ENCODE data around the gene TICRR.
"Not testable (repeated sequence)": the region's sequence is repeated elsewhere in the genome, so short reads cannot be mapped to it uniquely, and the experiment has no call there.

Gene TICRR, protein sequence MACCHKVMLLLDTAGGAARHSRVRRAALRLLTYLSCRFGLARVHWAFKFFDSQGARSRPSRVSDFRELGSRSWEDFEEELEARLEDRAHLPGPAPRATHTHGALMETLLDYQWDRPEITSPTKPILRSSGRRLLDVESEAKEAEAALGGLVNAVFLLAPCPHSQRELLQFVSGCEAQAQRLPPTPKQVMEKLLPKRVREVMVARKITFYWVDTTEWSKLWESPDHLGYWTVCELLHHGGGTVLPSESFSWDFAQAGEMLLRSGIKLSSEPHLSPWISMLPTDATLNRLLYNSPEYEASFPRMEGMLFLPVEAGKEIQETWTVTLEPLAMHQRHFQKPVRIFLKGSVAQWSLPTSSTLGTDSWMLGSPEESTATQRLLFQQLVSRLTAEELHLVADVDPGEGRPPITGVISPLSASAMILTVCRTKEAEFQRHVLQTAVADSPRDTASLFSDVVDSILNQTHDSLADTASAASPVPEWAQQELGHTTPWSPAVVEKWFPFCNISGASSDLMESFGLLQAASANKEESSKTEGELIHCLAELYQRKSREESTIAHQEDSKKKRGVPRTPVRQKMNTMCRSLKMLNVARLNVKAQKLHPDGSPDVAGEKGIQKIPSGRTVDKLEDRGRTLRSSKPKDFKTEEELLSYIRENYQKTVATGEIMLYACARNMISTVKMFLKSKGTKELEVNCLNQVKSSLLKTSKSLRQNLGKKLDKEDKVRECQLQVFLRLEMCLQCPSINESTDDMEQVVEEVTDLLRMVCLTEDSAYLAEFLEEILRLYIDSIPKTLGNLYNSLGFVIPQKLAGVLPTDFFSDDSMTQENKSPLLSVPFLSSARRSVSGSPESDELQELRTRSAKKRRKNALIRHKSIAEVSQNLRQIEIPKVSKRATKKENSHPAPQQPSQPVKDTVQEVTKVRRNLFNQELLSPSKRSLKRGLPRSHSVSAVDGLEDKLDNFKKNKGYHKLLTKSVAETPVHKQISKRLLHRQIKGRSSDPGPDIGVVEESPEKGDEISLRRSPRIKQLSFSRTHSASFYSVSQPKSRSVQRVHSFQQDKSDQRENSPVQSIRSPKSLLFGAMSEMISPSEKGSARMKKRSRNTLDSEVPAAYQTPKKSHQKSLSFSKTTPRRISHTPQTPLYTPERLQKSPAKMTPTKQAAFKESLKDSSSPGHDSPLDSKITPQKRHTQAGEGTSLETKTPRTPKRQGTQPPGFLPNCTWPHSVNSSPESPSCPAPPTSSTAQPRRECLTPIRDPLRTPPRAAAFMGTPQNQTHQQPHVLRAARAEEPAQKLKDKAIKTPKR (N-terminal part only)

DNA sequence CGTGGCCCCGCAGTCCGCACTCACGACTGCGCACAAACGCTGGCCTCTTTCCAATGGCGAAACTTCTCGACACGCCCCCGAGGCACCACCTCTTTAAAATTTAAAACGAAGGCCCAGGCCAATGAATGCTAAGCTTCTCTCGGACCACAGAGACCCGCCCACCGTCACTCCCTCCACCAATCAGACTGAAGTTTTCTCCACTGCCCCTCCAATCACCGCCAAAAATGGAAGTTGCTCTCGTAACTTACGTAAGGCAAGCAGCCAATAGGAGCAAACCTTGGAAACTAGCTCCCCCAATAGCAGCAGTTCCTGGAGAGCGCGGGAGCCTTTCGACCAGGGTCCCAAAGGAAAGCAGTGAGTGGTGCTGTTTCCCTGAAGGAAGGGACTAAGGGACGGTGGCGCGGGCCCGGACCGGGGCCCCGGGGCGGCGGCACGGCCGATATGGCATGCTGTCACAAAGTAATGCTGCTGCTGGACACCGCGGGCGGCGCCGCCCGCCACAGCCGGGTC is at the start of gene TICRR:
Gene TICRR, plus strand, starts transcription at position 324 of the 510 bp plus-strand sequence. Its CDS starts 118 bp downstream, at position 442.
- DNase-seq (ENCODE audit: low spot score), result peak; percentile 97

DNA sequence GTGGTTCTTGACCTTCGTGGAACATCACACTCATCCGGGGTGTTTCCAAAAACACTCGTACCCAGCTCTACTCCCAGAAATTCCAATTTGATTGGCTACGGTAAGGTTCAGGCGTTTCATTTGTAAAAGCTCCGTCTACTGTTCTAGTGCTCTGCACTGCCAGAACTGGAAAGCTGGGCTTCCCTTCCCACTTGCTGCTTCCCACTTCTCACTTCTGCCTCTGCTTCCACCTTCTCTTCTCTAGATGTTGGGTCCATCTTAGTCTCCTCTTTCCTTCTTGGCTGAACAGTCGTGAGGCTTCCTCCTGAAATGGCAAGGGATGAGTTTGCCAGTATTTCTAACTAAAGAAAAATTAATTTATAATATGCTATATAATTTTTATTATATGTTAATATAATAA is 49.1 kb upstream of the TICRR start:
- DNase-seq (ENCODE audit: low spot score), result no peak

DNA sequence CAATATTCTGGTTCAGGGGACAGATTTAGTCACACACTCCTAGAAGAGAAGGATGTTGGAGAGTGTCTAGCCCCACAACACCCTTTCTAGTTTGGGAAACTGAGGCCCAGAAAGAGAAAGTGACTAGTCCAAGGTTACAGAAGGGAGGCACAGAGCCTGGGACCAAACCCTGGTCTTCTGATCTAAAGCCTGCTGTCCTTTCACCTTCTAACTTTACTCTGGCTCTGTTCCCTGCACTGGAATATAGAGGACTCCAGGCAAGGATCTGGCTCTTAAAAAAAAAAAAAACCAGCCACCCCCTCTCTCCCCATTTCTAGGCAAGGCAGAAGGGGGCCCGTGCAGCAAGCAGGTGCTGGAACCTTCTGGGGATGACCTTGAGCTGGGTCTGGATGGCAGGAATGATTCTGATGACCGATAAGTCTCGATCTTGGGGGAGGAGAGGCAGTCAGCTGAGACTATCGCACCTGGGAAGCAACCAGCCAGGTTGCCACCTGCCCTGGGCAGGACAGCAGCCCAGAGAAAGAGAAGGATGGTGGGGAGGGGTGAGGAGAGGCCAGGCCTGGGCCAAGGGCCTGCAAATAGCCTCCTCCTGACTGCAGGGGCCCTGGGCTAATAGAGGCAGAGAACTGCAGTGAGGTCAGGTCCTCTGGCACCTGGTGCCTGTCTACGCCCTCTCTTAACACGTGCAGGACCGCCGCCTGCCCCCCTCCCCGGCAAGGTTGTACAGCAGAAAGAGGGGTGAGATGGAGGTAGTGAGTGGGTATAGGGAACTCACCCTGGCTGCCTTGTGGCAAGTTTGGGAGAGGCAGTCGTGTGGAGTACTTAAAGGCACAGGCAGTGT is 48.4 kb upstream of the TICRR start:
- no peak for DNase-seq (ENCODE audit: low spot score)

- DNase-seq (ENCODE audit: low spot score), result no peak
Observed at GRCh38 chr15:89528757-89529352, 46.4 kb upstream of the TICRR start.

- no peak for DNase-seq (ENCODE audit: low spot score)
Observed at GRCh38 chr15:89530976-89531375, 44.3 kb upstream of the TICRR start.

DNA sequence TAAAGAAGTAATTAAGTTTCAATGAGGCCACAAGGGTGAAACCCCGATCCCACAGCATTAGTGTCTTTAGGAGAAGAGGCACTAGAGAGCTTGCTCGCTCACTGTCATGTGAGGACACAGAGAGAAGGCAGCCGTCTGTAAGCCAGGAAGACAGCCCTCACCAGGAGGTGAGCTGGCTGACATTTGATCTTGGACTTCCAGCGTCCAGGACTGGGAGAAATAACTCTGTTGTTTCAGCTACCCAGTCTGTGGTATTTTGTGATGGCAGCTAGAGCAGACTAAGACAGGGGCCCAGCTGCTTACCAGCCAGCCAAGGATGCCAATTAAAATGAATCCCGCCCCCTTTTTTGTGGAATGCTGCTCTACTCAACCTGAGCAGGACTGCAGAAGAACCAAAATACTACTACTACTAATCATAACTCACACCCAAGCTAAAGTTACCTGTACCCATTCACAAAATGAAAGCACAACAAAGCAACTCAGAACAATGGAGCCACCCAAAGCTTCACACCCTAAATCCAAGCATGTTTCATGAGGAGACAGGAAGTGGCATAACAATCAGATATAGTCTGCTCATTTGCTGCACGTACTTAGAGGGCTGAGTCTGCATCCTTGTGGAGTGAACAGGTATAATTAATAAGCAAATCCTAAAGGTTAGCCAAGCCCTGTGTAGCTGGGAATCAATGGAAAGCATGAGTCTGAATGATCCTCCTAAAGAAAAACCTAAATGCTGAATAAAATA is 43.3 kb upstream of the TICRR start:
- no peak for DNase-seq (ENCODE audit: low spot score)

- DNase-seq (ENCODE audit: low spot score), result no peak
Observed at GRCh38 chr15:89533861-89534544, 41.3 kb upstream of the TICRR start.

- DNase-seq (ENCODE audit: low spot score), result no peak
Observed at GRCh38 chr15:89539027-89539426, 36.2 kb upstream of the TICRR start.

- DNase-seq (ENCODE audit: low spot score), result no peak
Observed at GRCh38 chr15:89542369-89542768, 32.9 kb upstream of the TICRR start.

DNA sequence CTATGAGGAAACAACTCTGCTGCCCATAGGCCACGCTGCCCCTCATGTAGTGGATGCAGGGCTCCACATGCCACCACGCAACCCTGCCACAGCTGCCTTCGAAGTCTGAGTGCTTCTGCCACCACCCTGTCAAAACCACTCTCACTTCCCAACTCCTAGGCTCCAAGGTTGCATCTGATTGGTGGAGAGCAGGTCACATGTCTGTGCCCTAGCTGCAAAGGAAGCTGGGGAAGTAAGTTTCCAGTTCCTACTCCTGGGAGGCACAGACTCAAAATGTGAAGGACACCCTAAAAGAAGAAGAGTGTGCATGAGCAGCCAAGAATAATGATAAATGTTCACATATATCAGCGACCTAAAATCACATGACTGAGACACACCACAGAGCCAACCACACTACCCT is 31.9 kb upstream of the TICRR start:
- no peak for DNase-seq (ENCODE audit: low spot score)

- DNase-seq (ENCODE audit: low spot score), result not testable (repeated sequence)
Observed at GRCh38 chr15:89549138-89549537, 26.1 kb upstream of the TICRR start.

DNA sequence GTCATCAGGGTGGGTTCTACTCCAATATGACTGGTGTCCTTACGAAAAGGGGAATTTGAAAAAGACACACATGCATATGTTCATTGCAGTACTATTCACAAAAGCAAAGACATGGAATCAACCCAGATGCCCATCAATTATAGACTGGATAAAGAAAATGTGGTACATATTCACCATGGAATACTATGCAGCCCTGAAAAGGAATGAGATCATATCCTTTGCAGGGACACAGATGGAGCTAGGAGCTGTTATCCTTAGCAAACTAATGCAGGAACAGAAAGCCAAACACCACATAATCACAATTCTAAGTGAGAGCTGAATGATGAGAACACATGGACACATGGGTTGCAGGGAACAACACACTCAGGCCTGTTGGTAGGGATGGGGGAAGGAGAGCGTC is 24.8 kb upstream of the TICRR start:
- no peak for DNase-seq (ENCODE audit: low spot score)

DNA sequence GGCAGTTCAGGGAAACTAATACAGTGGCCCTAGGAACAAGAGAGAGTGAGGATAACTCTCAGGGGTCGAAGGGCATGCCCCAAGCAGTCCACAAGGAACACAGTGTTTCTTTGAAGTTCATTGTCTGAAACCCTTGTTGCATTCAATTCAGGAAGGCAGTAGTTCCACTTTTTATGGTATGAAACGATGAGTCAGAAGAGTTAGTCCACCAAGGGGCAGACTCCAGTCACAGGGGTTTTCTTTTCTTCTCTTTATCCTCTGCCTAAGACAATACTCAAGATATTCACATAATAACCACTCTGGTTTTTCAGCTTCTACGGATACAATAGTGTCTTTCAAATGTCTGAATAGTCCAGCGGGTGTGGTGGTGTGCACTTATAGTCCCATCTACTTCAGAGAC is 23.7 kb upstream of the TICRR start:
- DNase-seq (ENCODE audit: low spot score), result no peak

DNA sequence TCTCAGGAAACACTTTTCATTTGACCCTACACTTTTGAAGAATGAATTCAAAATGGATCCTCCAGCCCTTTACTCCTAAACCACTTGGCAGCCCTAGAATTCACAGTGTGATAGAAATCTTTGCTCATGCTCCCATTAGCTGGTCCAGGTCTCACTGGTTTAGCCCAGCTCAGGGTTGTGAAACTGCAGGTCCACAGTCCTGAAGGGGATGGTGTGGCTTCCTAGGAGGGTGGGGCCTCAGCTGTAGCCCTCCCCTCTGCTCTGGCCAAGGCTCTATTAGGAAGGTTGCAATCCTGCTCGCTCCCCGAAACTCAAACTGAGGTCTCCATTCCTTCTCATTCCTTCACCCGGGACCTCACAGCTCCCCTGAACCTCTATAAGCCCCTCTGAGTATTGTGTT is 21.6 kb upstream of the TICRR start:
- no peak for DNase-seq (ENCODE audit: low spot score)

- no peak for DNase-seq (ENCODE audit: low spot score)
Observed at GRCh38 chr15:89554247-89554646, 21.0 kb upstream of the TICRR start.

DNA sequence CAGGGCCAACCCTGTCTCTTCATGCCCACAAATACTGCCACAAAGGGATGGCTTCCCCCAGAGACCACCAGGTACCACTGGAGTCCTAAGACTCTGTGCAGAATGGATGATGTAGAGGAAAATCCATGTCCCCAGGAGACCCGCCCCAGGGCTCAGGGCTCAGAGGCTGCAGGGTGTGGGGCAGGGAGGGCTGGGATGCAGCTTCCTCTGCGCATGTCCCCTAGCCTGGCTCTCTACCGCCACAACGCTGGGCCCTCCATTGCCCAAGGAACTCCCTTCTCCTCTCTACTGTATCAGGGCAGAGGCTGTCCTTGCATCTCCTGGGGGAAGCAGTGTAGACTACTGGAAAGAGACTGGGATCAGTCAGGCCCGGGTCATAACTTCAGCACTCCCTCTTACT is 19.5 kb upstream of the TICRR start:
- DNase-seq (ENCODE audit: low spot score), result no peak

DNA sequence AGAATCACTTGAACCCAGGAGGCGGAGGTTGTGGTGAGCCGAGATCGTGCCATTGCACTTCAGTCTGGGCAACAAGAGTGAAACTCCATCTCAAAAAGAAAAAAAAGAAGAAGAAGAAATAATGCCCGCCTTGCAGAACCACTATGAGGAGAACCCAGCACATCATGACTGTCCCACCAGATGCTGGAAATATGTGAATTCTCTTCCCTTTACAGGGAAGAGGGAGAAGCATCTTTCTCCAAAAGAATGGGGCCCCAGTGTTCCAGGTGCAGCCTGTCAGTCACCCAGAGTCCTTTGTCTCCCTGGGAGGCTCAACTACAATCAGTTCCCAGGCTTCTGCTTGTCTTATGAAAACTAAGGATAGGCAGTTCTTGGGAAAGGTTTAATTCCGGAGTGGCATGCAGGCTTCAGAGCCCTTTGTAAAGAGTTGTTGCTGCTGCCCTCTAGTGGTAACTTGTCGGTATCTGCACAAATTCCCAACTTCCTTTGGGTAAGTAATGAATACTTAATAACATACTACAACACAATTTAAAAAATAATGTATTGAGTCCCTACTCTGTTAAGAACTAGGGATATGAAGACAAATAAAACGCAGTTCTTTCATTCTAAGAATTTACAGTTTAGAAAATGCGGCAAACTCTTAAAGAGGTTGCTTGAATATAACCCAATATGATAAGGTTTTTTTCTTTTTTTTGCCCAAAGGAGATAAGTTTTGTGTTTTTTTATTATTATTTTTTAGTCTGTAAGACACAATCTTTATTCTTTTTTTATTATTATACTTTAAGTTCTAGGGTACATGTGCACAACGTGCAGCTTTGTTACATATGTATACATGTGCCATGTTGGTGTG is 18.6 kb upstream of the TICRR start:
- peak; percentile 26 for DNase-seq (ENCODE audit: low spot score)

GRCh38 chr15:89559769-89560264 is 15.5 kb upstream of the TICRR start:
- no peak for DNase-seq (ENCODE audit: low spot score)

All from putamen (tissue), 1 donor.